Activated naive CD4-positive, alpha-beta T cell treated with anti-CD3 and anti-CD28 coated beads, Interleukin-2, amount 10 ng/mL, durations not matched to agents 7 days and 5 days (primary cell): Measurements from ENCODE around the gene CTNNA2.

ENCODE experiments used
- CTCF ChIA-PET: fragments of 350-600 bp; sonication (Branson Sonifier 250); formaldehyde crosslinking; loops from one replicate; lab custom pipeline; 2021; ENCODE audit warnings: antibody characterized with exemption; lab: Charles Lee
- DNase-seq: peaks from one replicate; pipeline ENCODE4 v3.0.0-alpha.2; 2020
- H3K27ac Mint-ChIP-seq: one replicate; pipeline ENCODE4 v1.8.0; 2021; ENCODE audit warnings: mild to moderate bottlenecking, moderate library complexity, mixed read lengths
- H3K27me3 Mint-ChIP-seq: one replicate; pipeline ENCODE4 v1.8.0; 2021; ENCODE audit warnings: mild to moderate bottlenecking, mixed read lengths
- H3K36me3 Mint-ChIP-seq: one replicate; pipeline ENCODE4 v1.8.0; 2021; ENCODE audit warnings: mixed read lengths
- H3K4me1 Mint-ChIP-seq: one replicate; pipeline ENCODE4 v1.8.0; 2021; ENCODE audit warnings: mixed read lengths
- H3K4me3 Mint-ChIP-seq: one replicate; pipeline ENCODE4 v1.8.0; 2021; ENCODE audit warnings: mild to moderate bottlenecking, moderate library complexity, mixed read lengths
- H3K9me3 Mint-ChIP-seq: one replicate; pipeline ENCODE4 v1.8.0; 2021; ENCODE audit warnings: mixed read lengths

Gene CTNNA2

DNA sequence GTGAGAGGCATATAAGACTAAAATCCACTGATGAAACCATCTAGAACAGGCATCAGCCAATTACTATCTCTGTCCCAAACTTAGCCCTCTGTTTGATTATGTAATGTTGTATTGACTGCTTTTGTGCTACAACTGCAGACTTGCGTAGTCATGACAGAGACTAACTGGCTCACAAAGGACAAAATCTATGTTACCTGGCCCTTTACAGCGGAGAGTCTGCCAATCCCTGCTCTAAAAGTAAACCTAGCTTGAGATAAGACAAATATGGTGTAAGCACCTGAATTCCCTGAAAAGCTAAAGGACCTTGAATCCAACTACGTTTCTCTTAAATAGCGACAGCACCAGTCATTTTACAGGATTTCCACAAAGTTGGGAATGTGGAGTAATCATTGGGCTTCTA lies 894.5 kb downstream of the CTNNA2 start:
- no peak overlapping the region for H3K27ac Mint-ChIP-seq
- H3K36me3 Mint-ChIP-seq, result no peaks in the 10 kb centered on the region
- no peaks in the 10 kb centered on the region for H3K27me3 Mint-ChIP-seq
- no peak for DNase-seq
- no peak overlapping the region for H3K4me3 Mint-ChIP-seq
- no peaks in the 10 kb centered on the region for H3K4me1 Mint-ChIP-seq
- peaks cover 11% of the 10 kb centered on the region for H3K9me3 Mint-ChIP-seq
- CTCF ChIA-PET, result no interaction called here

- no peak for DNase-seq
- H3K27me3 Mint-ChIP-seq, result no peaks in the 10 kb centered on the region
- peaks cover 13% of the 10 kb centered on the region for H3K9me3 Mint-ChIP-seq
- H3K36me3 Mint-ChIP-seq, result no peaks in the 10 kb centered on the region
- no peak overlapping the region for H3K27ac Mint-ChIP-seq
- no peaks in the 10 kb centered on the region for H3K4me1 Mint-ChIP-seq
- CTCF ChIA-PET, result no interaction called here
- no peak overlapping the region for H3K4me3 Mint-ChIP-seq
Measured at GRCh38 chr2:80410346-80410745, 897.5 kb downstream of the CTNNA2 start.

DNA sequence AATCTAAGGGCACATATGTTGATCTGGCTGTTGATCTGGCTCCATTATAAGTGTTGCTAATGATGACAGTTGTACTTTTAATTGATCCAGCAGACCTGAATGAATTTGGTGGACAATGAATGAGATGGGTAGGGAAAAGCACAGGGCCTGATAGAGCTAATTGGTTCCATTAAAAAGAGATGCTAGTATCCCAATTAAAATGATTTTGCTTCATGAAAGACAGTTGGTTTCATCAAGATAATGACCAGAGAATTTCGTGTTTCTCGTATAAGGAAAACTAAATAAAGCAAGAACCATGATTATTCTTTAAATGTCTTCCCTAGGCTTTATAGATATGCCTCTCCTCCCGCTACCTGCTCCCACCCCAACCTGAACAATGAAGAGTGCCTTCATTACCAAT lies 900.3 kb downstream of the CTNNA2 start:
- DNase-seq, result no peak
- CTCF ChIA-PET, result no interaction called here
- Mint-ChIP-seq H3K27ac (no peak overlapping the region), H3K4me3 (no peak overlapping the region), H3K36me3 (no peaks in the 10 kb centered on the region), H3K4me1 (no peaks in the 10 kb centered on the region), H3K27me3 (no peaks in the 10 kb centered on the region), H3K9me3 (peaks cover 6% of the 10 kb centered on the region)

DNA sequence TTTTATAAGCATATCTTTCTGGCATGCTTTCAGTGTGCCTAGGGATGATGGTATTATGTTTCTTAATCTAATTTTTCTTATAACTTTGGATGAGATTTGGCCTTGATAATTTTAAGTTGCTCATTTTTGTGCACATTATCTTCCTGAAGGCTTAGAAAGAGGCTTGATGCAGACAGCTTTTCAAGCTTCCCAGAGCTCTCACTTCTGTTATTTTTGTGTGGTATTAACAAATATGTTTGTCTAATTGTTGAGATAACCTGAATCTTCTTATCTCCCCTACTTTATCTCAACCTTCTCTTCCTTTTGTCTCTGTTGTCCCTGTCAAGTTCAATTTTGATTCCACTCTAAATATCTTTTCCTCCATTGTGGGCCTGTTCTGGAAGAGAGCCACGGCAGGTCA lies 904.9 kb downstream of the CTNNA2 start:
- Mint-ChIP-seq H3K36me3 (no peaks in the 10 kb centered on the region), H3K27me3 (no peaks in the 10 kb centered on the region), H3K9me3 (peaks cover 6% of the 10 kb centered on the region), H3K27ac (no peak overlapping the region), H3K4me1 (no peaks in the 10 kb centered on the region), H3K4me3 (no peak overlapping the region)
- CTCF ChIA-PET, result no interaction called here
- DNase-seq, result no peak

DNA sequence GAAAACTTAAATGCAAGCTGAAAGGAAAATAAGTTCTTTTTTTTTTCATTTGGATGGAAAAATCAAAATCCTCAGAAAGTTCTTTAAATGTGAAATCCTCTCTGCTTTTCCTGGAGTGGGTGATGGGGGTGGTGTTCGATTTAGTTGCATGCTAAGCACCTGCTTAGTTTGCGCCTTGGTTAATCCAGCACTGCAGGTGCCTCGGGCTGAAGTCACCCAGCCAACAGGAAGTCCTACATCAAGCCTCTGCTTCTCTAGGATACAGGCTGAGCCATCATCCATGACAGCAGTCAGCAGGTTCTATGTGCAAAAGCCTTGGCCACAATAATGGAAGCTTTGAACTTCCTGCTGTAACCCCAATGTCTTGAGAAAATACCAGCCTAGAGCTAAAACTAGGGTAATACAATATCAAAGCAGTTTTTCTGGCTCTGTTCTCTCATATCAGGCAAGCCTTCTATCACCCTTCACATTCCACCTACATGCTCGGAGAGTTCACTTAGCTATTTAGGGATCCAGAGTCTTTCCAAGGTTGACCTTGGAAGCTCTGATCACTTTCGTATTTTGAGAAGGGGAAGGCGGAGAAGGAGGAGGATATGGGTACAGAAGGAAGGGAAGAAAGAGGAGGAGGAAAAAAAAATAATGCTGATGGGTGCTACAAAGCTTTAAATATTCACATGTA lies 907.8 kb downstream of the CTNNA2 start:
- CTCF ChIA-PET, result no interaction called here
- no peak overlapping the region for H3K27ac Mint-ChIP-seq
- no peaks in the 10 kb centered on the region for H3K27me3 Mint-ChIP-seq
- no peak overlapping the region for H3K4me3 Mint-ChIP-seq
- no peaks in the 10 kb centered on the region for H3K4me1 Mint-ChIP-seq
- no peak for DNase-seq
- H3K36me3 Mint-ChIP-seq, result no peaks in the 10 kb centered on the region
- peaks cover 11% of the 10 kb centered on the region for H3K9me3 Mint-ChIP-seq

DNA sequence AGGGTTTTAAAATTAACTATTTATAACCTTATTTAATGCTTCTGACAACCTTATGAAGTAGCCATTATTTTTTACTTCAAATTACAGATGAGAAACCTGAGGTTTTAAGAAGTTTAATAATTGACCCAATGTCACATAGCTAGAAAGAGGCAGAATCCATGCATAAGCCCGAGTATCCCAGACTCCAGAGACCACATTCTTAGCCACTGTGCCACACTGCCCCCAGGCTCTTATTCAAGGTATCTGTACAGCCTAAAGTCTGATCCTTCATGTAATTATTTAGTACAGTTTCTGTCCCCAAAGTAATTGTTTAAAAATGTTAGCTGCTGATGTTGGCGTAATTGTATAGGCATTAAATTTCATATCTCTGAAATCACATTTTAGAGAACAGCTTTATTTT lies 916.4 kb downstream of the CTNNA2 start:
- no peak overlapping the region for H3K27ac Mint-ChIP-seq
- CTCF ChIA-PET, result interaction anchor here (0.6 kb wide), 1 partner anchor 119 kb away, joined by 3 read pairs; no protein-coding TSS in a partner anchor
- H3K27me3 Mint-ChIP-seq, result no peaks in the 10 kb centered on the region
- H3K9me3 Mint-ChIP-seq, result peaks cover 7% of the 10 kb centered on the region
- H3K4me1 Mint-ChIP-seq, result no peaks in the 10 kb centered on the region
- H3K4me3 Mint-ChIP-seq, result no peak overlapping the region
- no peak for DNase-seq
- H3K36me3 Mint-ChIP-seq, result no peaks in the 10 kb centered on the region

GRCh38 chr2:80437959-80438358 lies 925.1 kb downstream of the CTNNA2 start:
- H3K27me3 Mint-ChIP-seq, result no peaks in the 10 kb centered on the region
- H3K27ac Mint-ChIP-seq, result peak overlapping the region; percentile 37
- CTCF ChIA-PET, result no interaction called here
- no peak for DNase-seq
- no peak overlapping the region for H3K4me3 Mint-ChIP-seq
- H3K4me1 Mint-ChIP-seq, result no peaks in the 10 kb centered on the region
- H3K36me3 Mint-ChIP-seq, result no peaks in the 10 kb centered on the region
- peaks cover 3% of the 10 kb centered on the region for H3K9me3 Mint-ChIP-seq

DNA sequence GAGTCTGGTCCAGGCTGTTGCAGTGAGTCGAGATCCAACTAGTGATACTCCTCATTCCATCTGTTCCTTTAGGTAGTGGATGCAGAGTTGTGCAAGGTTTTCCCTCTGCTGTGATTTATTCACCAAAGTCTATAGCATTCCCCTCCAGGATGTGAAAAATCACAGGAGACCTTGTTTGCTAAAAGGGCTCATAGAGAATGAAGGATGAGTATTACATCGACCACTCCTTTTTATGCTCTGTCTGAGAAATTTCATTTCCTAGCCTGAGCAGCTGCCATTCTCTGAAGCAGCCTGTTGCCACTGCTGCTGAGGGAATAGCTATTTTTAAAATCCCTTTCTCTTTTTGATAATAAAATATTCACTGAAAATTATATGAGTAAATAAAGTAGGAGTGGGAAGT lies 925.8 kb downstream of the CTNNA2 start:
- CTCF ChIA-PET, result no interaction called here
- no peaks in the 10 kb centered on the region for H3K27me3 Mint-ChIP-seq
- peaks cover 3% of the 10 kb centered on the region for H3K9me3 Mint-ChIP-seq
- no peak overlapping the region for H3K27ac Mint-ChIP-seq
- no peak for DNase-seq
- H3K36me3 Mint-ChIP-seq, result no peaks in the 10 kb centered on the region
- H3K4me1 Mint-ChIP-seq, result no peaks in the 10 kb centered on the region
- H3K4me3 Mint-ChIP-seq, result no peak overlapping the region

- CTCF ChIA-PET, result no interaction called here
- no peak for DNase-seq
- Mint-ChIP-seq H3K36me3 (no peaks in the 10 kb centered on the region), H3K4me3 (no peak overlapping the region), H3K4me1 (no peaks in the 10 kb centered on the region), H3K27ac (no peak overlapping the region), H3K9me3 (peaks cover 2% of the 10 kb centered on the region), H3K27me3 (no peaks in the 10 kb centered on the region)
Measured at GRCh38 chr2:80454628-80455027, 941.8 kb downstream of the CTNNA2 start.

GRCh38 chr2:80459028-80459427 lies 946.2 kb downstream of the CTNNA2 start:
- no peaks in the 10 kb centered on the region for H3K36me3 Mint-ChIP-seq

DNA sequence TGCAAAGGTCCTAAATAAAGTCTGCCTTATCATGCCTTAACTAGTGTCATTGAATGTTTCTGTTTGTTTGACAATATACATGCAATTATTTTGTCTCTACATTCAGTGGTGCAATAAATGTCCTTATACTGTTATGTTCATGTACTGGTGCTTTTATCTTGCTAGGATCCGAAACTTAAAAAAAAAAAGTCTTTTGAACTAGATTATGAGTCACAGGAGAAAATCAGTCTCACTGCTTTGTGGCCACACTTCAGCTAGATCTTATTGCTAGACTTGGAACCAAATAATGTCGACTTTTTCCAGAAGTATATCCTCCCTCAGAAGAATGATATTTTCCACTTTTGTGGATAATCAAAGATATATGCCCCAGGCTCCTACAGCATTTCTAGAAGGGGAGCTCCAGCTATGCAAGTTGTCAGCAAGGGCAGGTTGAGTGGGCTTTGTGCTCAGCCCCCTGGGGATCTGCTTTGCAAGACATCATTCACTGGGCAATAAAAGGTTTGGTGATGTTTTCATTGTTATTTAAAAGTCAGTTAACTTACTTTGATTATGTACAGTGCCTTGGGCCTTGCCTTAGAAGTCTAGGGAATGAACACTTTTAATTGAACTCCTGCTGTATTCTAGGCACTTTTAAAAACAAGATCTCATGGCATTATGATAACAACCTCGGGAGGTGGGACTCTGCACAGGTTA lies 948.8 kb downstream of the CTNNA2 start:
- CTCF ChIA-PET, result no interaction called here
- H3K36me3 Mint-ChIP-seq, result no peaks in the 10 kb centered on the region
- H3K27ac Mint-ChIP-seq, result no peak overlapping the region
- no peak overlapping the region for H3K4me3 Mint-ChIP-seq
- no peaks in the 10 kb centered on the region for H3K27me3 Mint-ChIP-seq
- H3K9me3 Mint-ChIP-seq, result peaks cover 8% of the 10 kb centered on the region
- DNase-seq, result no peak
- H3K4me1 Mint-ChIP-seq, result no peaks in the 10 kb centered on the region

More at GRCh38 chr2:80459028-80459427, 946.2 kb downstream of the CTNNA2 start:
- no peaks in the 10 kb centered on the region for H3K27me3 Mint-ChIP-seq
- peaks cover 6% of the 10 kb centered on the region for H3K9me3 Mint-ChIP-seq
- DNase-seq, result no peak
- no peaks in the 10 kb centered on the region for H3K4me1 Mint-ChIP-seq
- H3K4me3 Mint-ChIP-seq, result no peak overlapping the region
- no peak overlapping the region for H3K27ac Mint-ChIP-seq
- CTCF ChIA-PET, result no interaction called here

GRCh38 chr2:80462654-80463053 lies 949.8 kb downstream of the CTNNA2 start:
- H3K9me3 Mint-ChIP-seq, result peaks cover 8% of the 10 kb centered on the region

GRCh38 chr2:80464275-80464674 lies 951.4 kb downstream of the CTNNA2 start:
- no peak for DNase-seq
- H3K4me1 Mint-ChIP-seq, result no peaks in the 10 kb centered on the region
- H3K27me3 Mint-ChIP-seq, result no peaks in the 10 kb centered on the region
- CTCF ChIA-PET, result no interaction called here
- no peak overlapping the region for H3K4me3 Mint-ChIP-seq
- no peaks in the 10 kb centered on the region for H3K36me3 Mint-ChIP-seq
- H3K9me3 Mint-ChIP-seq, result peaks cover 9% of the 10 kb centered on the region
- H3K27ac Mint-ChIP-seq, result no peak overlapping the region

More at GRCh38 chr2:80462654-80463053, 949.8 kb downstream of the CTNNA2 start:
- H3K27ac Mint-ChIP-seq, result no peak overlapping the region
- H3K36me3 Mint-ChIP-seq, result no peaks in the 10 kb centered on the region
- no peak overlapping the region for H3K4me3 Mint-ChIP-seq
- H3K4me1 Mint-ChIP-seq, result no peaks in the 10 kb centered on the region
- H3K27me3 Mint-ChIP-seq, result no peaks in the 10 kb centered on the region
- DNase-seq, result no peak
- CTCF ChIA-PET, result no interaction called here

GRCh38 chr2:80467262-80467811 lies 954.5 kb downstream of the CTNNA2 start:
- DNase-seq, result no peak
- CTCF ChIA-PET, result no interaction called here
- Mint-ChIP-seq H3K4me3 (no peak overlapping the region), H3K9me3 (peaks cover 15% of the 10 kb centered on the region), H3K27ac (no peak overlapping the region), H3K4me1 (no peaks in the 10 kb centered on the region), H3K36me3 (no peaks in the 10 kb centered on the region), H3K27me3 (no peaks in the 10 kb centered on the region)

DNA sequence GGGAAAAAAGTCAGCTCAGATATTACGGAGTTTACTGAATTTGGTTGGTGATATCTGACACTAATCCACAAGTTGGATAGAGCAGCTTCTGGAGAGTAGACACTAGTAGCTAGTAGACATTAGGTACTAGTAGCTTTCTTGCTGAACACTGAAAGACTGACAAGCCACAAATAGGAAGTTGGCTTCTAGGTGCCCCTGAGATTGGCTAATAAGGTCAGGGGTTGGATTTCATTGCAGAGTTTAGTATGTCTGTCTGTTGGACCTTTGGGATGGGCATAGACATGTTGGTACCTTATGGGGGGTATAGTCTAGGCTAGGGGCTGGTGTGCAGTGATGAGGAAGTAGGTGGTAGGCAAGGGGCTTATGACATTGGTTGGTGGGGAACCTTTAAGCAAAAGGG lies 956.6 kb downstream of the CTNNA2 start:
- no peak for DNase-seq
- no peaks in the 10 kb centered on the region for H3K36me3 Mint-ChIP-seq
- no peaks in the 10 kb centered on the region for H3K4me1 Mint-ChIP-seq
- H3K9me3 Mint-ChIP-seq, result peaks cover 14% of the 10 kb centered on the region
- H3K4me3 Mint-ChIP-seq, result no peak overlapping the region
- CTCF ChIA-PET, result no interaction called here
- H3K27ac Mint-ChIP-seq, result no peak overlapping the region
- H3K27me3 Mint-ChIP-seq, result no peaks in the 10 kb centered on the region
